H9 (cell line): ENCODE data around the gene IMPACT. TPM values are rescaled to one million over a fixed set of nuclear protein-coding genes. Genes with fewer than 3 reads are reported as not detected.

Source experiments
- DNase-seq: peaks from one replicate; pipeline ENCODE4 v3.0.0-alpha.2; 2017
- H2AFZ ChIP-seq: one replicate; pipeline ENCODE4 v1.6.1; 2013; ENCODE audit warnings: mild to moderate bottlenecking, low read length, control low read depth, moderate library complexity
- H2AK5ac ChIP-seq: 2 replicates; pipeline ENCODE4 v1.6.1; 2013; ENCODE audit warnings: low read length, control low read depth, mixed read lengths; ENCODE audit not compliant: insufficient read length
- H2BK120ac ChIP-seq: one replicate; pipeline ENCODE4 v1.6.1; 2013; ENCODE audit warnings: low read depth, mild to moderate bottlenecking, low read length, control low read depth, inconsistent platforms; ENCODE audit not compliant: poor library complexity, severe bottlenecking
- H2BK12ac ChIP-seq: 2 replicates; pipeline ENCODE4 v1.6.1; 2013; ENCODE audit warnings: low read length, control low read depth, mixed read lengths, low read depth; ENCODE audit not compliant: insufficient read length
- H2BK15ac ChIP-seq: 2 replicates; pipeline ENCODE4 v1.6.1; 2013; ENCODE audit warnings: low read depth, low read length, control low read depth
- H2BK20ac ChIP-seq: one replicate; pipeline ENCODE4 v1.6.1; 2013; ENCODE audit warnings: low read depth, mild to moderate bottlenecking, low read length, control low read depth, inconsistent platforms; ENCODE audit not compliant: poor library complexity, severe bottlenecking
- H2BK5ac ChIP-seq: 2 replicates; pipeline ENCODE4 v1.6.1; 2013; ENCODE audit warnings: low read length, control low read depth, mixed read lengths; ENCODE audit not compliant: insufficient read length
- H3K14ac ChIP-seq: 2 replicates; pipeline ENCODE4 v1.6.1; 2013; ENCODE audit warnings: low read length, control low read depth; ENCODE audit not compliant: insufficient read depth
- H3K18ac ChIP-seq: 2 replicates; pipeline ENCODE4 v1.6.1; 2013; ENCODE audit warnings: low read depth, mild to moderate bottlenecking, mixed read lengths, low read length, control low read depth; ENCODE audit not compliant: insufficient read length
- H3K23ac ChIP-seq: 2 replicates; pipeline ENCODE4 v1.6.1; 2013; ENCODE audit warnings: low read length, control low read depth, mixed read lengths, low read depth; ENCODE audit not compliant: insufficient read length
- H3K23me2 ChIP-seq: 2 replicates; pipeline ENCODE4 v1.6.1; 2013; ENCODE audit warnings: low read depth, mild to moderate bottlenecking, mixed read lengths, low read length, control low read depth; ENCODE audit not compliant: insufficient read length, poor library complexity, severe bottlenecking
- H3K27ac ChIP-seq: 2 replicates; pipeline ENCODE4 v1.5.1; 2013; ENCODE audit warnings: low read length, control low read depth, mixed read lengths, low read depth; ENCODE audit not compliant: insufficient read length
- H3K27me3 ChIP-seq: 2 replicates; pipeline ENCODE4 v1.6.1; 2013; ENCODE audit warnings: low read length, control low read depth, inconsistent platforms; ENCODE audit not compliant: insufficient read depth
- H3K4ac ChIP-seq: 2 replicates; pipeline ENCODE4 v1.6.1; 2013; ENCODE audit warnings: low read depth, mild to moderate bottlenecking, control low read depth, inconsistent platforms, low read length, moderate library complexity
- H3K4me1 ChIP-seq: 2 replicates; pipeline ENCODE4 v1.6.1; 2013; ENCODE audit warnings: low read length, control low read depth, inconsistent platforms; ENCODE audit not compliant: insufficient read depth
- H3K4me2 ChIP-seq: 2 replicates; pipeline ENCODE4 v1.6.1; 2013; ENCODE audit warnings: low read length, control low read depth, mixed read lengths; ENCODE audit not compliant: insufficient read length, insufficient read depth
- H3K56ac ChIP-seq: 2 replicates; pipeline ENCODE4 v1.6.1; 2013; ENCODE audit warnings: low read depth, mild to moderate bottlenecking, mixed read lengths, low read length, control low read depth; ENCODE audit not compliant: insufficient read length
- H3K79me1 ChIP-seq: 2 replicates; pipeline ENCODE4 v1.6.1; 2013; ENCODE audit warnings: low read depth, mild to moderate bottlenecking, moderate library complexity, low read length, control low read depth, inconsistent platforms; ENCODE audit not compliant: insufficient read depth, poor library complexity, severe bottlenecking
- H3K79me2 ChIP-seq: 2 replicates; pipeline ENCODE4 v1.6.1; 2013; ENCODE audit warnings: low read length, control low read depth, inconsistent platforms; ENCODE audit not compliant: insufficient read depth
- H3K9ac ChIP-seq: 2 replicates; pipeline ENCODE4 v1.6.1; 2013; ENCODE audit warnings: low read length, control low read depth, mixed read lengths; ENCODE audit not compliant: insufficient read length; ENCODE audit errors: extremely low read depth
- H3K9me3 ChIP-seq: one replicate; pipeline ENCODE4 v1.6.1; 2013; ENCODE audit warnings: low read depth, low read length, inconsistent platforms; ENCODE audit not compliant: control insufficient read depth
- H3T11ph ChIP-seq: one replicate; pipeline ENCODE4 v1.6.1; 2013; ENCODE audit warnings: mild to moderate bottlenecking, low read length, control low read depth, inconsistent platforms
- H4K20me1 ChIP-seq: one replicate; pipeline ENCODE4 v1.6.1; 2013; ENCODE audit not compliant: control insufficient read depth, insufficient read length, insufficient read depth
- H4K5ac ChIP-seq: 2 replicates; pipeline ENCODE4 v1.6.1; 2013; ENCODE audit warnings: low read depth, mild to moderate bottlenecking, mixed read lengths, low read length, control low read depth; ENCODE audit not compliant: insufficient read length
- H4K8ac ChIP-seq: replicated peaks from 2 replicates; pipeline ENCODE4 v1.6.1; 2013; ENCODE audit warnings: low read length, control low read depth, mixed read lengths, low read depth; ENCODE audit not compliant: insufficient read length
- H4K91ac ChIP-seq: 2 replicates; pipeline ENCODE4 v1.6.1; 2013; ENCODE audit warnings: low read depth, mild to moderate bottlenecking, moderate library complexity, mixed read lengths, low read length, control low read depth; ENCODE audit not compliant: insufficient read length
- H3K27ac Mint-ChIP-seq, 3 experiments: 2 replicates in 2 of 3; 3 replicates in 1 of 3; pipeline ENCODE4 v1.8.0; 2020 to 2021; ENCODE audit warnings: mixed read lengths in 3 of 3, mild to moderate bottlenecking in 1 of 3, moderate library complexity in 1 of 3
- H3K27me3 Mint-ChIP-seq: 2 replicates; pipeline ENCODE4 v1.8.0; 2021; ENCODE audit warnings: low read depth, mild to moderate bottlenecking, moderate library complexity, mixed read lengths
- H3K36me3 Mint-ChIP-seq, 3 experiments: 2 replicates in 2 of 3; 3 replicates in 1 of 3; pipeline ENCODE4 v1.8.0; 2020 to 2021; ENCODE audit warnings: low read depth in 3 of 3, mixed read lengths in 3 of 3; ENCODE audit not compliant: insufficient read depth in 1 of 3
- H3K4me1 Mint-ChIP-seq, 2 experiments: 2 replicates each; pipeline ENCODE4 v1.8.0; 2020; ENCODE audit warnings: mixed read lengths in 2 of 2
- H3K4me3 Mint-ChIP-seq, 2 experiments: 2 replicates in 1 of 2; 3 replicates in 1 of 2; pipeline ENCODE4 v1.8.0; 2020 to 2021; ENCODE audit warnings: mild to moderate bottlenecking in 2 of 2, mixed read lengths in 2 of 2, moderate library complexity in 1 of 2
- H3K9me3 Mint-ChIP-seq, 2 experiments: 2 replicates in 1 of 2; 3 replicates in 1 of 2; pipeline ENCODE4 v1.8.0; 2020; ENCODE audit warnings: mild to moderate bottlenecking in 2 of 2, mixed read lengths in 2 of 2, moderate library complexity in 1 of 2
- CTCF ChIP-seq: fragments of 200-600 bp; sonication (generic); conservative IDR thresholded peaks from 3 replicates; pipeline ENCODE4 v1.8.0; 2021; ENCODE audit warnings: antibody characterized with exemption, mild to moderate bottlenecking
- WGBS: extraction: QIAGEN DNeasy Blood & Tissue Kit; methylation state at CpG from one replicate; pipeline ENCODE4 v1.1.7; 2013; ENCODE audit warnings: missing lambda C conversion rate, low lambda C conversion rate, mixed read lengths; ENCODE audit not compliant: insufficient read length; ENCODE audit errors: extremely low coverage; 5-methylcytosine and 5-hydroxymethylcytosine counted together
- long read RNA-seq: library from polyadenylated mRNA; unstranded; transcript quantifications from one replicate; pipeline ENCODE4 v2.0.0, GENCODE V29; 2020
- total RNA-seq: library from RNA; stranded (reverse); gene quantifications from 2 replicates; pipeline ENCODE4 v1.2.1, GENCODE V29; 2021

IMPACT gene
- total RNA-seq: 41.9 and 44.3 TPM in 2 replicates
- long read RNA-seq, transcript IMPACT-201 (11 exons, 3,792 nt): major isoform, 144 of 193 reads
- long read RNA-seq, transcript IMPACT-207 (12 exons, 3,203 nt): minor isoform, 9 of 193 reads
- long read RNA-seq, partial matches to known transcripts: 5 of 193 reads
- long read RNA-seq, other reads (novel, unspliced or antisense): 31 of 193 reads

- TF ChIP-seq CTCF: no peak
Observed at GRCh38 chr18:24426398-24427294, at the start of gene IMPACT. TSS of gene IMPACT (plus strand) at chr18:24426670. CDS start at chr18:24426757, 87 bp downstream.

More at GRCh38 chr18:24426398-24427294, at the start of gene IMPACT:
- peaks cover 3% of the 10 kb centered on the region; the same call in 1 of the 2 replicates for H3K79me2 ChIP-seq
- no peaks in the 10 kb centered on the region for H3K79me1 ChIP-seq
- H3K27me3 ChIP-seq: no peaks in the 10 kb centered on the region
- no peak within 1 kb of the TSS for H4K5ac ChIP-seq
- peaks cover 16% of the 10 kb centered on the region for H3K23me2 ChIP-seq
- H3K23ac ChIP-seq: no peak within 1 kb of the TSS
- Mint-ChIP-seq H3K4me3 (peak within 1 kb of the TSS; percentile 88 to 89), H3K27ac (peak within 1 kb of the TSS; percentile 94 to 100 (median 98)), H3K27me3 (peaks cover 4% of the 10 kb centered on the region; the same call in 1 of the 2 replicates), H3K36me3 (peaks cover 9 to 22% (median 14%) of the 10 kb centered on the region in 3 experiments; a peak in 6 of 7 replicates), H3K9me3 (no peaks in the 10 kb centered on the region), H3K4me1 (peaks cover 22 to 23% of the 10 kb centered on the region in 2 experiments)
- peak within 1 kb of the TSS; percentile 58 for H4K8ac ChIP-seq
- no peaks in the 10 kb centered on the region for H3K9me3 ChIP-seq
- peak within 1 kb of the TSS; percentile 86 for H3K9ac ChIP-seq
- DNase-seq: peak; percentile 93
- no peaks in the 10 kb centered on the region for H3K4me1 ChIP-seq
- no peak within 1 kb of the TSS for H2BK15ac ChIP-seq
- no peak within 1 kb of the TSS for H3K56ac ChIP-seq
- H4K91ac ChIP-seq: no peak within 1 kb of the TSS
- WGBS: no CpG with 5 or more reads among the region's 82 CpGs
- H3K18ac ChIP-seq: peak within 1 kb of the TSS; percentile 97
- H2AFZ ChIP-seq: no peak within 1 kb of the TSS
- peak within 1 kb of the TSS; percentile 96 for H3K14ac ChIP-seq
- H2BK120ac ChIP-seq: peak within 1 kb of the TSS; percentile 62
- H2BK5ac ChIP-seq: peak within 1 kb of the TSS; percentile 36
- no peaks in the 10 kb centered on the region for H4K20me1 ChIP-seq
- peak within 1 kb of the TSS; percentile 97 for H3K4me2 ChIP-seq
- no peak within 1 kb of the TSS for H2BK20ac ChIP-seq
- H3T11ph ChIP-seq: no peak within 1 kb of the TSS
- H2BK12ac ChIP-seq: no peak within 1 kb of the TSS
- H3K4ac ChIP-seq: no peak within 1 kb of the TSS
- H2AK5ac ChIP-seq: no peak within 1 kb of the TSS
- H3K27ac ChIP-seq: peak within 1 kb of the TSS; percentile 65
